Activated effector memory CD4-positive, alpha-beta T cell treated with anti-CD3 and anti-CD28 coated beads, Interleukin-2, amount 50 U/mL, for 16 hours (primary cell): ENCODE results near the gene ASIC4.

ENCODE experiments used
- DNase-seq: peaks from one replicate; pipeline ENCODE4 v3.0.0-alpha.2; 2020

Gene ASIC4

GRCh38 chr2:219554350-219554749 is 40.1 kb downstream of the ASIC4 start:
- no peak for DNase-seq

GRCh38 chr2:219555956-219556355 is 41.7 kb downstream of the ASIC4 start:
- no peak for DNase-seq

GRCh38 chr2:219556413-219556812 is 42.1 kb downstream of the ASIC4 start:
- no peak for DNase-seq

- no peak for DNase-seq
These were observed 43.0 kb downstream of the ASIC4 start for GRCh38 chr2:219557320-219557719.

GRCh38 chr2:219557791-219558785 is 43.8 kb downstream of the ASIC4 start:
- DNase-seq: no peak

GRCh38 chr2:219559156-219559915 is 45.1 kb downstream of the ASIC4 start:
- DNase-seq: peak; percentile 54

GRCh38 chr2:219560037-219560892 is 46.0 kb downstream of the ASIC4 start:
- peak; percentile 71 for DNase-seq

- peak; percentile 44 for DNase-seq
These were observed 46.6 kb downstream of the ASIC4 start for GRCh38 chr2:219560893-219561178.

GRCh38 chr2:219561179-219562048 is 47.1 kb downstream of the ASIC4 start:
- peak; percentile 50 for DNase-seq

GRCh38 chr2:219562049-219563020 is 48.1 kb downstream of the ASIC4 start:
- DNase-seq: no peak

- no peak for DNase-seq
These were observed 49.1 kb downstream of the ASIC4 start for GRCh38 chr2:219563271-219563928.

- DNase-seq: no peak
These were observed 51.1 kb downstream of the ASIC4 start for GRCh38 chr2:219565130-219566080.

GRCh38 chr2:219566640-219567039 is 52.4 kb downstream of the ASIC4 start:
- no peak for DNase-seq

GRCh38 chr2:219567131-219567530 is 52.8 kb downstream of the ASIC4 start:
- no peak for DNase-seq

- no peak for DNase-seq
These were observed 53.6 kb downstream of the ASIC4 start for GRCh38 chr2:219567791-219568361.

GRCh38 chr2:219569041-219569440 is 54.8 kb downstream of the ASIC4 start:
- DNase-seq: no peak

GRCh38 chr2:219569635-219570034 is 55.4 kb downstream of the ASIC4 start:
- no peak for DNase-seq

GRCh38 chr2:219570194-219570923 is 56.1 kb downstream of the ASIC4 start:
- no peak for DNase-seq
